ENCODE data around the gene TMEM54. TPM values are rescaled to one million over a fixed set of nuclear protein-coding genes. Genes with fewer than 3 reads are reported as not detected.

The TMEM54 gene
- total and polyA plus RNA-seq, 4 donors, result 0.92 to 10.9 (median 2.6) TPM

DNA sequence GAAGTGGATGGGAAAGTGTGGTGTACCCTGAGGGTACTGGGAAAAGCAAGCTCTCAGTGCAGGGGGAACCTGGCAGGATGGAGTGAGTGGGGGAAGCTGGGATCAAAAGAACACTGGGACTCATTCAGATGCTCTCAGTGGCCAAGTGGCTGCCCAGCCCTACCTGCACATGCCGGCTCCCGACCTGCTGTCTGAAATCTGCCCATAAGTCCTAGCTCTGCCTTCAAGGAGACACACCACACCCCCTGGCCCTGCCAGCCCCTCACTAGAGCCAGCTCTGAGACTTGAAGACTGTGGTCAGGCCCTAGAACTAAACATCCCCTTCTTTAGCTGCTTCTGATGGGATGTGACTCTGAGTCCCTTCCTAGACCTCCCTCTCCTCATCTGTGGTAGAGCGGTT, 2.2 kb downstream of the TMEM54 start:
- 95% methylated on average over 3 of the region's 3 CpGs for WGBS
- Histone ChIP-seq H3K27ac (ENCODE audit: low read depth in 1 of 2, low read length in 2 of 2) (no peak overlapping the region), H3K4me1 (ENCODE audit: control insufficient read depth in 4 of 4, insufficient read depth in 4 of 4, low read length in 3 of 4) (peaks cover 2 to 22% (median 6%) of the 10 kb centered on the region in 4 donors), H3K9me3 (ENCODE audit: control insufficient read depth in 4 of 4, low read length in 3 of 4) (no peaks in the 10 kb centered on the region), H3K9ac (ENCODE audit: low read depth in 1 of 2, low read length in 2 of 2) (no peak overlapping the region), H3K4me3 (ENCODE audit: low read depth in 1 of 3, low read length in 3 of 3) (no peak overlapping the region), H3K36me3 (ENCODE audit: control insufficient read depth in 4 of 4, insufficient read depth in 3 of 4, low read depth in 1 of 4, low read length in 3 of 4) (no peaks in the 10 kb centered on the region), H3K27me3 (ENCODE audit: control insufficient read depth in 4 of 4, insufficient read depth in 4 of 4, low read length in 3 of 4) (no peaks in the 10 kb centered on the region)
- DNase-seq (ENCODE audit: low spot score), result no peak
- TF ChIP-seq TAF1 (conservative IDR thresholded peaks at IDR 0.05) (no peak), HNF4G (IDR thresholded peaks at IDR 0.05) (no peak)
- TF ChIP-seq, protein P1, sequence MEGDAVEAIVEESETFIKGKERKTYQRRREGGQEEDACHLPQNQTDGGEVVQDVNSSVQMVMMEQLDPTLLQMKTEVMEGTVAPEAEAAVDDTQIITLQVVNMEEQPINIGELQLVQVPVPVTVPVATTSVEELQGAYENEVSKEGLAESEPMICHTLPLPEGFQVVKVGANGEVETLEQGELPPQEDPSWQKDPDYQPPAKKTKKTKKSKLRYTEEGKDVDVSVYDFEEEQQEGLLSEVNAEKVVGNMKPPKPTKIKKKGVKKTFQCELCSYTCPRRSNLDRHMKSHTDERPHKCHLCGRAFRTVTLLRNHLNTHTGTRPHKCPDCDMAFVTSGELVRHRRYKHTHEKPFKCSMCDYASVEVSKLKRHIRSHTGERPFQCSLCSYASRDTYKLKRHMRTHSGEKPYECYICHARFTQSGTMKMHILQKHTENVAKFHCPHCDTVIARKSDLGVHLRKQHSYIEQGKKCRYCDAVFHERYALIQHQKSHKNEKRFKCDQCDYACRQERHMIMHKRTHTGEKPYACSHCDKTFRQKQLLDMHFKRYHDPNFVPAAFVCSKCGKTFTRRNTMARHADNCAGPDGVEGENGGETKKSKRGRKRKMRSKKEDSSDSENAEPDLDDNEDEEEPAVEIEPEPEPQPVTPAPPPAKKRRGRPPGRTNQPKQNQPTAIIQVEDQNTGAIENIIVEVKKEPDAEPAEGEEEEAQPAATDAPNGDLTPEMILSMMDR (IDR thresholded peaks at IDR 0.05; ENCODE audit: low read depth, low read length, missing input control), result no peak

DNA sequence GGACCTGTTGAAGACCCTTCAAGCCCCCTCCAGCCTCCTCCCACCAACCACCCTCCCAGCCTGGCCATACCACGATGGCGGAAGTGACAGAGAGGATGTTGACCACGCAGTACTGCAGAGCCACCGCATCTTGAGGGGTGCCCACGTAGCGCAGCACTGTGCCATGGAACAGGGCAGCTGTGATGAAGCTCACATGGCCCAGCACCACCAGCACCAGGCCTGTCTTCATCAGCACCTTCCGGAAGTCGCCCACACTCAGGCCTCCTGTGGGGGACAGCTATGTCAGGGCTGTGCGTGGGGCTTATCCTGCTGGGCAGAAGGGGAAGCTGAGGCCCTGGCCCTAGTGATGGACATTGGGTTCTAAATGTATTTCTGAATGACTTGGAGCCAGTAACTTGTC, 3.1 kb downstream of the TMEM54 start:
- Histone ChIP-seq H3K9me3 (ENCODE audit: control insufficient read depth in 4 of 4, low read length in 3 of 4) (no peaks in the 10 kb centered on the region), H3K27ac (ENCODE audit: low read depth in 1 of 2, low read length in 2 of 2) (no peak overlapping the region), H3K9ac (ENCODE audit: low read depth in 1 of 2, low read length in 2 of 2) (no peak overlapping the region), H3K27me3 (ENCODE audit: control insufficient read depth in 4 of 4, insufficient read depth in 4 of 4, low read length in 3 of 4) (no peaks in the 10 kb centered on the region), H3K36me3 (ENCODE audit: control insufficient read depth in 4 of 4, insufficient read depth in 3 of 4, low read depth in 1 of 4, low read length in 3 of 4) (no peaks in the 10 kb centered on the region), H3K4me3 (ENCODE audit: low read depth in 1 of 3, low read length in 3 of 3) (no peak overlapping the region), H3K4me1 (ENCODE audit: control insufficient read depth in 4 of 4, insufficient read depth in 4 of 4, low read length in 3 of 4) (peaks cover 2 to 22% (median 7%) of the 10 kb centered on the region in 4 donors)
- TF ChIP-seq TAF1 (conservative IDR thresholded peaks at IDR 0.05) (no peak), RXRA (IDR thresholded peaks at IDR 0.05) (no peak), JUND (IDR thresholded peaks at IDR 0.05) (no peak), HNF4A (conservative IDR thresholded peaks at IDR 0.05) (no peak), FOXA2 (IDR thresholded peaks at IDR 0.05) (no peak)
- no peak for DNase-seq (ENCODE audit: low spot score)
- 95% methylated on average over 9 of the region's 9 CpGs for WGBS

DNA sequence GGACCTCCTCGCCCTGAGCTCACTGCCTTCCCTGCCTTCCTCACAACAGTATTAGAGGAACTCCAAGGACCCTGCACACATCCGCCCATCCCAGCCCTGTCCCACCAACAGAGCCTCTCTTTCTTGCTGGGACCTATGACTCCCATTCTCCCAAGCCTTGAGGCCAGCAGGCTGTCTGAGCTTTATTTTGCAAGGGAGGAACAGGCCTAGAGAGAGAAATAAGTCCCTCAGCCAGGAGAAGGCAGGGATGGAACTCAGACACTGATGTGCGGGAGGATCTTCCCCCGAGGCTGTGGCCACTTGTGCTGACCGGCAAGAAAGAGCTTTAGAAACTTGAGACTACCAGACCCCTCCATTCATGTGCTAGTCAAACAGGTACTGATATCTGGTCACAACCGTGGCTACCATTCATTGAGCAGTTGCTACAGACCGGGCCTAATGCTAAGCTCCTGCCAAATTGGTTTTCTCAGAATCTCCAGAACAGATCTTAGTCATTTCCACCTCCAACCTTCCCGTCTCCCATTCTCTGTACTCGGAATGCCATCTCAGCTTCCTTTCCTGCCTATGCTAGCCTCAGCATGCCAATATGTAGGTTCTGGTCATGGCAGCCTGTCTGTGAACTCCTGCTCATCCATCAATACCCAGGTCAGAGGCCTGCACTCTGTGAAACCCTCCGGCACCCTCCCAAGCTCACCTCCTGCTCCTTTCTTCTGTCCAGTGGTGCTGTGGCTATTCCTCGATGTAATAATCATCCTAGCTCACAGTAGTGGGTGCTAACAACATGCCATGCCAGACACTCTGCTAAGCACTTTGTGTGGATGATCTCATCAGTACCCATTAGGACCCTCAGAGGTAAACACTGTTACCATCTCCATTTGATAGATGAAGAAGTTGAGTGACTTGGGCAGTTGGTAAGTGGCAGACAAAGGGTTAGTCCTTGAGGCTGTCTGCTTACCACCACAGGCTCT, 3.8 kb downstream of the TMEM54 start:
- Histone ChIP-seq H3K4me3 (ENCODE audit: low read depth in 1 of 3, low read length in 3 of 3) (no peak overlapping the region), H3K9ac (ENCODE audit: low read depth in 1 of 2, low read length in 2 of 2) (no peak overlapping the region), H3K4me1 (ENCODE audit: control insufficient read depth in 4 of 4, insufficient read depth in 4 of 4, low read length in 3 of 4) (peaks cover 3 to 22% (median 10%) of the 10 kb centered on the region in 4 donors), H3K9me3 (ENCODE audit: control insufficient read depth in 4 of 4, low read length in 3 of 4) (no peaks in the 10 kb centered on the region), H3K27ac (ENCODE audit: low read depth in 1 of 2, low read length in 2 of 2) (no peak overlapping the region), H3K36me3 (ENCODE audit: control insufficient read depth in 4 of 4, insufficient read depth in 3 of 4, low read depth in 1 of 4, low read length in 3 of 4) (no peaks in the 10 kb centered on the region), H3K27me3 (ENCODE audit: control insufficient read depth in 4 of 4, insufficient read depth in 4 of 4, low read length in 3 of 4) (no peaks in the 10 kb centered on the region)
- TF ChIP-seq, protein P2, sequence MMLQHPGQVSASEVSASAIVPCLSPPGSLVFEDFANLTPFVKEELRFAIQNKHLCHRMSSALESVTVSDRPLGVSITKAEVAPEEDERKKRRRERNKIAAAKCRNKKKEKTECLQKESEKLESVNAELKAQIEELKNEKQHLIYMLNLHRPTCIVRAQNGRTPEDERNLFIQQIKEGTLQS (IDR thresholded peaks at IDR 0.05), result no peak
- TF ChIP-seq, protein P3, sequence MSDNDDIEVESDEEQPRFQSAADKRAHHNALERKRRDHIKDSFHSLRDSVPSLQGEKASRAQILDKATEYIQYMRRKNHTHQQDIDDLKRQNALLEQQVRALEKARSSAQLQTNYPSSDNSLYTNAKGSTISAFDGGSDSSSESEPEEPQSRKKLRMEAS (IDR thresholded peaks at IDR 0.05), result no peak
- DNase-seq (ENCODE audit: low spot score), result no peak
- 89% methylated on average over 11 of the region's 11 CpGs for WGBS

DNA sequence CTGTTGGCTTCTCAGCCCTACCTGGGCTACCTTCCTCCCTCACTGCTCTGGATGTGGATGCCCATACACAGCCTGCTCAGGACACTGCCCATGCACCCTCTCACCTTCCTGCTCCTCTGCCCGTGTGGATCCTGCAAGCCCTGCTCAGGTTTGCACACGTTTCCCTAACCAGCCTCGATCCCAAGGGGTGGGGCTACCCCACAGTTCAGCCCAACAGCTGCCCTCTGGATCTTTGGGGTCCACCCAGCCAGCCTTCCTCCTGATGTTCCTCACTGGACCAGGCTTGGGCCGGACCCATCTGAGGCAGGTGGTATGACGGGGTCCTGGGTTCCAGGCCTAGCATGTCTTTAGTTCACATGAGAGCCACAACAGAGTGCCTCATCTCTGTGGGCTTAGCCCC, 4.7 kb downstream of the TMEM54 start:
- Histone ChIP-seq H3K9me3 (ENCODE audit: control insufficient read depth in 4 of 4, low read length in 3 of 4) (no peaks in the 10 kb centered on the region), H3K4me3 (ENCODE audit: low read depth in 1 of 3, low read length in 3 of 3) (no peak overlapping the region), H3K36me3 (ENCODE audit: control insufficient read depth in 4 of 4, insufficient read depth in 3 of 4, low read depth in 1 of 4, low read length in 3 of 4) (no peaks in the 10 kb centered on the region), H3K9ac (ENCODE audit: low read depth in 1 of 2, low read length in 2 of 2) (no peak overlapping the region), H3K27me3 (ENCODE audit: control insufficient read depth in 4 of 4, insufficient read depth in 4 of 4, low read length in 3 of 4) (no peaks in the 10 kb centered on the region), H3K27ac (ENCODE audit: low read depth in 1 of 2, low read length in 2 of 2) (no peak overlapping the region), H3K4me1 (ENCODE audit: control insufficient read depth in 4 of 4, insufficient read depth in 4 of 4, low read length in 3 of 4) (peaks cover under 1 to 19% (median 9%) of the 10 kb centered on the region in 4 donors)
- 89% methylated on average over 5 of the region's 5 CpGs for WGBS
- no peak for DNase-seq (ENCODE audit: low spot score)
- TF ChIP-seq, protein P4, sequence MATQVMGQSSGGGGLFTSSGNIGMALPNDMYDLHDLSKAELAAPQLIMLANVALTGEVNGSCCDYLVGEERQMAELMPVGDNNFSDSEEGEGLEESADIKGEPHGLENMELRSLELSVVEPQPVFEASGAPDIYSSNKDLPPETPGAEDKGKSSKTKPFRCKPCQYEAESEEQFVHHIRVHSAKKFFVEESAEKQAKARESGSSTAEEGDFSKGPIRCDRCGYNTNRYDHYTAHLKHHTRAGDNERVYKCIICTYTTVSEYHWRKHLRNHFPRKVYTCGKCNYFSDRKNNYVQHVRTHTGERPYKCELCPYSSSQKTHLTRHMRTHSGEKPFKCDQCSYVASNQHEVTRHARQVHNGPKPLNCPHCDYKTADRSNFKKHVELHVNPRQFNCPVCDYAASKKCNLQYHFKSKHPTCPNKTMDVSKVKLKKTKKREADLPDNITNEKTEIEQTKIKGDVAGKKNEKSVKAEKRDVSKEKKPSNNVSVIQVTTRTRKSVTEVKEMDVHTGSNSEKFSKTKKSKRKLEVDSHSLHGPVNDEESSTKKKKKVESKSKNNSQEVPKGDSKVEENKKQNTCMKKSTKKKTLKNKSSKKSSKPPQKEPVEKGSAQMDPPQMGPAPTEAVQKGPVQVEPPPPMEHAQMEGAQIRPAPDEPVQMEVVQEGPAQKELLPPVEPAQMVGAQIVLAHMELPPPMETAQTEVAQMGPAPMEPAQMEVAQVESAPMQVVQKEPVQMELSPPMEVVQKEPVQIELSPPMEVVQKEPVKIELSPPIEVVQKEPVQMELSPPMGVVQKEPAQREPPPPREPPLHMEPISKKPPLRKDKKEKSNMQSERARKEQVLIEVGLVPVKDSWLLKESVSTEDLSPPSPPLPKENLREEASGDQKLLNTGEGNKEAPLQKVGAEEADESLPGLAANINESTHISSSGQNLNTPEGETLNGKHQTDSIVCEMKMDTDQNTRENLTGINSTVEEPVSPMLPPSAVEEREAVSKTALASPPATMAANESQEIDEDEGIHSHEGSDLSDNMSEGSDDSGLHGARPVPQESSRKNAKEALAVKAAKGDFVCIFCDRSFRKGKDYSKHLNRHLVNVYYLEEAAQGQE (IDR thresholded peaks at IDR 0.05), result no peak
- TF ChIP-seq, protein P5, sequence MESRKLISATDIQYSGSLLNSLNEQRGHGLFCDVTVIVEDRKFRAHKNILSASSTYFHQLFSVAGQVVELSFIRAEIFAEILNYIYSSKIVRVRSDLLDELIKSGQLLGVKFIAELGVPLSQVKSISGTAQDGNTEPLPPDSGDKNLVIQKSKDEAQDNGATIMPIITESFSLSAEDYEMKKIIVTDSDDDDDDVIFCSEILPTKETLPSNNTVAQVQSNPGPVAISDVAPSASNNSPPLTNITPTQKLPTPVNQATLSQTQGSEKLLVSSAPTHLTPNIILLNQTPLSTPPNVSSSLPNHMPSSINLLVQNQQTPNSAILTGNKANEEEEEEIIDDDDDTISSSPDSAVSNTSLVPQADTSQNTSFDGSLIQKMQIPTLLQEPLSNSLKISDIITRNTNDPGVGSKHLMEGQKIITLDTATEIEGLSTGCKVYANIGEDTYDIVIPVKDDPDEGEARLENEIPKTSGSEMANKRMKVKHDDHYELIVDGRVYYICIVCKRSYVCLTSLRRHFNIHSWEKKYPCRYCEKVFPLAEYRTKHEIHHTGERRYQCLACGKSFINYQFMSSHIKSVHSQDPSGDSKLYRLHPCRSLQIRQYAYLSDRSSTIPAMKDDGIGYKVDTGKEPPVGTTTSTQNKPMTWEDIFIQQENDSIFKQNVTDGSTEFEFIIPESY (IDR thresholded peaks at IDR 0.05), result no peak
- TF ChIP-seq, protein P2 (IDR thresholded peaks at IDR 0.05), result no peak
- TF ChIP-seq JUND (IDR thresholded peaks at IDR 0.05) (no peak), NR2F2 (IDR thresholded peaks at IDR 0.05) (no peak), YY1 (IDR thresholded peaks at IDR 0.05) (no peak), RAD21 (IDR thresholded peaks at IDR 0.05) (no peak), HNF4A (conservative IDR thresholded peaks at IDR 0.05) (no peak)
